ENCODE measurements around the gene ZBTB46.

DNA sequence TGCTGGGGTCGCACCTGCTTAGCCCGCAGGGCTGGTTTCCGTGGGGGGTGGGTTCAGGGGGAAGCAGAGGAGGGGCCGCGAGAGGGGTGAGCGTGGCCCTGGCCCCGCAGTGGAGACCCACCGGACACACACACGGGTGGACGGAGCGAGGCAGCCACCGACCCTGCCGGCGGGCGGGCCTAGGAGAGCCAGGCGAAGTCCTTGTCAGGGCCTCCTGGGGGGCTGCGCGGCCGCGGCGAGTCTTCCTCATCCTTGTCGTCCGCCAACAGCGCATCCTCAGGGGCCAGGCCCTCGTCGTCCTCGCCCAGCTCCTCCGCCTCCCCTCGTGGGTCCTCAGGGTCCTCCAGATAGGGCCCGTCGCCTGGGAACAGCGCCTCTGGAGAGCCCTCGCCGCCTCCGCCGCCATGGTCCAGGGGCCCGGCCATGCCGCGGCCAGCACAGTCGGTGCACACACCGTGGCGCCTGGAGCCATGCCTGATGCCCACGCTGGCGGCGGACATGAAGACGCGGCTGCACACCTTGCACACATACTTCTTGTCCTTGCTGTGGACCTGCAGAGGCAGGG, 84.2 kb downstream of the ZBTB46 start:
- no peak for TF ChIP-seq POLR2AphosphoS5 (IDR thresholded peaks at IDR 0.05; ENCODE audit: insufficient read depth in 1 of 2, low read depth in 1 of 2)
- TF ChIP-seq, protein P1, sequence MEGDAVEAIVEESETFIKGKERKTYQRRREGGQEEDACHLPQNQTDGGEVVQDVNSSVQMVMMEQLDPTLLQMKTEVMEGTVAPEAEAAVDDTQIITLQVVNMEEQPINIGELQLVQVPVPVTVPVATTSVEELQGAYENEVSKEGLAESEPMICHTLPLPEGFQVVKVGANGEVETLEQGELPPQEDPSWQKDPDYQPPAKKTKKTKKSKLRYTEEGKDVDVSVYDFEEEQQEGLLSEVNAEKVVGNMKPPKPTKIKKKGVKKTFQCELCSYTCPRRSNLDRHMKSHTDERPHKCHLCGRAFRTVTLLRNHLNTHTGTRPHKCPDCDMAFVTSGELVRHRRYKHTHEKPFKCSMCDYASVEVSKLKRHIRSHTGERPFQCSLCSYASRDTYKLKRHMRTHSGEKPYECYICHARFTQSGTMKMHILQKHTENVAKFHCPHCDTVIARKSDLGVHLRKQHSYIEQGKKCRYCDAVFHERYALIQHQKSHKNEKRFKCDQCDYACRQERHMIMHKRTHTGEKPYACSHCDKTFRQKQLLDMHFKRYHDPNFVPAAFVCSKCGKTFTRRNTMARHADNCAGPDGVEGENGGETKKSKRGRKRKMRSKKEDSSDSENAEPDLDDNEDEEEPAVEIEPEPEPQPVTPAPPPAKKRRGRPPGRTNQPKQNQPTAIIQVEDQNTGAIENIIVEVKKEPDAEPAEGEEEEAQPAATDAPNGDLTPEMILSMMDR (IDR thresholded peaks at IDR 0.05) = no peak

All from vagina (tissue), 2 donors.